Trophoblast cell (in vitro differentiated cells and primary cell): ENCODE data around the gene PTPRN2.

Experiments
- DNase-seq, 2 donors: peaks; one replicate each; pipeline ENCODE4 v3.0.0-alpha.2; 2016
- H2AFZ ChIP-seq: 2 replicates; pipeline ENCODE4 v1.6.1; 2013; ENCODE audit warnings: low read length, moderate library complexity, mild to moderate bottlenecking; ENCODE audit not compliant: insufficient read depth, poor library complexity
- H2AK5ac ChIP-seq: 2 replicates; pipeline ENCODE4 v1.6.1; 2013; ENCODE audit warnings: mild to moderate bottlenecking, low read length
- H2BK120ac ChIP-seq: 2 replicates; pipeline ENCODE4 v1.6.1; 2013; ENCODE audit warnings: low read length, mild to moderate bottlenecking, moderate library complexity; ENCODE audit not compliant: insufficient read depth, poor library complexity
- H2BK12ac ChIP-seq: 2 replicates; pipeline ENCODE4 v1.6.1; 2013; ENCODE audit warnings: mild to moderate bottlenecking, low read length, moderate library complexity
- H2BK5ac ChIP-seq: 2 replicates; pipeline ENCODE4 v1.6.1; 2013; ENCODE audit warnings: low read length, low read depth, moderate library complexity, mild to moderate bottlenecking; ENCODE audit not compliant: poor library complexity
- H3K14ac ChIP-seq: 2 replicates; pipeline ENCODE4 v1.6.1; 2013; ENCODE audit warnings: mild to moderate bottlenecking, low read length
- H3K18ac ChIP-seq: 2 replicates; pipeline ENCODE4 v1.6.1; 2013; ENCODE audit warnings: mild to moderate bottlenecking, low read length
- H3K23ac ChIP-seq: 2 replicates; pipeline ENCODE4 v1.6.1; 2013; ENCODE audit warnings: low read length
- H3K27ac ChIP-seq: 2 replicates; pipeline ENCODE4 v1.5.1; 2013; ENCODE audit warnings: low read depth, mild to moderate bottlenecking, inconsistent platforms, low read length, moderate library complexity
- H3K27me3 ChIP-seq: 2 replicates; pipeline ENCODE4 v1.6.1; 2013; ENCODE audit warnings: inconsistent platforms, mild to moderate bottlenecking, low read length, moderate library complexity; ENCODE audit not compliant: insufficient read depth
- H3K36me3 ChIP-seq, 2 experiments: 1 replicate in 1 of 2; 2 replicates in 1 of 2; pipeline ENCODE4 v1.6.1; 2013; ENCODE audit warnings: low read length in 2 of 2, mild to moderate bottlenecking in 2 of 2, moderate library complexity in 1 of 2; ENCODE audit not compliant: insufficient read depth in 2 of 2, control insufficient read depth in 1 of 2
- H3K4ac ChIP-seq: 2 replicates; pipeline ENCODE4 v1.6.1; 2013; ENCODE audit warnings: low read depth, mild to moderate bottlenecking, low read length, moderate library complexity
- H3K4me1 ChIP-seq, 2 experiments: 1 replicate in 1 of 2; 2 replicates in 1 of 2; pipeline ENCODE4 v1.6.1; 2013; ENCODE audit warnings: low read length in 2 of 2, mild to moderate bottlenecking in 2 of 2, moderate library complexity in 1 of 2; ENCODE audit not compliant: insufficient read depth in 2 of 2, control insufficient read depth in 1 of 2
- H3K4me2 ChIP-seq: 2 replicates; pipeline ENCODE4 v1.6.1; 2013; ENCODE audit warnings: inconsistent platforms, mild to moderate bottlenecking, low read length, moderate library complexity
- H3K4me3 ChIP-seq: 2 replicates; pipeline ENCODE4 v1.5.1; 2013; ENCODE audit warnings: mild to moderate bottlenecking, low read depth, low read length, inconsistent platforms
- H3K79me1 ChIP-seq: one replicate; pipeline ENCODE4 v1.6.1; 2013; ENCODE audit warnings: low read length
- H3K79me2 ChIP-seq: 2 replicates; pipeline ENCODE4 v1.6.1; 2013; ENCODE audit warnings: low read length, mild to moderate bottlenecking; ENCODE audit not compliant: control insufficient read depth, insufficient read depth, poor library complexity
- H3K9ac ChIP-seq: 2 replicates; pipeline ENCODE4 v1.6.1; 2013; ENCODE audit warnings: mild to moderate bottlenecking, low read length
- H3K9me3 ChIP-seq: 2 replicates; pipeline ENCODE4 v1.6.1; 2013; ENCODE audit warnings: low read depth, mild to moderate bottlenecking, control low read depth, inconsistent platforms, low read length; ENCODE audit not compliant: insufficient read depth
- H4K12ac ChIP-seq: 2 replicates; pipeline ENCODE4 v1.6.1; 2013; ENCODE audit warnings: low read depth, mild to moderate bottlenecking, low read length, moderate library complexity
- H4K8ac ChIP-seq: 2 replicates; pipeline ENCODE4 v1.6.1; 2013; ENCODE audit warnings: low read depth, mild to moderate bottlenecking, low read length, moderate library complexity
- H4K91ac ChIP-seq: one replicate; pipeline ENCODE4 v1.6.1; 2013; ENCODE audit warnings: low read depth, mild to moderate bottlenecking, low read length, moderate library complexity
- WGBS: extraction: QIAGEN DNeasy Blood & Tissue Kit; methylation state at CpG from one replicate; pipeline ENCODE4 v1.1.7; 2013; ENCODE audit warnings: missing lambda C conversion rate; ENCODE audit not compliant: insufficient read length, insufficient coverage; ENCODE audit errors: extremely low coverage; 5-methylcytosine and 5-hydroxymethylcytosine counted together

Gene PTPRN2

GRCh38 chr7:157638563-157638962, 949.1 kb downstream of the PTPRN2 start:
- H2BK12ac ChIP-seq = no peak overlapping the region
- H4K8ac ChIP-seq = no peak overlapping the region
- H2BK120ac ChIP-seq = no peak overlapping the region
- H3K79me2 ChIP-seq = no peaks in the 10 kb centered on the region
- no peak overlapping the region for H3K9ac ChIP-seq
- no peak overlapping the region for H3K4ac ChIP-seq
- no peak for DNase-seq
- no peak overlapping the region for H3K4me3 ChIP-seq
- no CpG with 5 or more reads among the region's 8 CpGs for WGBS
- H3K9me3 ChIP-seq = peaks cover 21% of the 10 kb centered on the region
- no peak overlapping the region for H2BK5ac ChIP-seq
- H3K27ac ChIP-seq = no peak overlapping the region
- no peaks in the 10 kb centered on the region for H3K79me1 ChIP-seq
- no peaks in the 10 kb centered on the region for H3K4me1 ChIP-seq
- H3K36me3 ChIP-seq = no peaks in the 10 kb centered on the region
- H3K27me3 ChIP-seq = no peaks in the 10 kb centered on the region
- H3K18ac ChIP-seq = no peak overlapping the region
- H4K91ac ChIP-seq = no peak overlapping the region
- H3K23ac ChIP-seq = no peak overlapping the region
- no peak overlapping the region for H4K12ac ChIP-seq
- H2AFZ ChIP-seq = no peak overlapping the region
- no peak overlapping the region for H3K14ac ChIP-seq
- H3K4me2 ChIP-seq = no peak overlapping the region
- H2AK5ac ChIP-seq = no peak overlapping the region

GRCh38 chr7:157637216-157637949, 950.2 kb downstream of the PTPRN2 start:
- no peak overlapping the region for H2AFZ ChIP-seq
- H3K27ac ChIP-seq = no peak overlapping the region
- H2BK12ac ChIP-seq = no peak overlapping the region
- H3K79me1 ChIP-seq = no peaks in the 10 kb centered on the region
- WGBS = no CpG with 5 or more reads among the region's 15 CpGs
- H3K36me3 ChIP-seq = no peaks in the 10 kb centered on the region
- no peak overlapping the region for H3K9ac ChIP-seq
- no peak overlapping the region for H3K23ac ChIP-seq
- H3K27me3 ChIP-seq = no peaks in the 10 kb centered on the region
- H3K14ac ChIP-seq = no peak overlapping the region
- peaks cover 20% of the 10 kb centered on the region for H3K9me3 ChIP-seq
- H3K4me1 ChIP-seq = no peaks in the 10 kb centered on the region
- H3K4ac ChIP-seq = no peak overlapping the region
- no peak overlapping the region for H2AK5ac ChIP-seq
- no peak overlapping the region for H2BK120ac ChIP-seq
- H3K4me3 ChIP-seq = no peak overlapping the region
- no peak overlapping the region for H4K8ac ChIP-seq
- H4K91ac ChIP-seq = no peak overlapping the region
- no peaks in the 10 kb centered on the region for H3K79me2 ChIP-seq
- H3K18ac ChIP-seq = no peak overlapping the region
- H2BK5ac ChIP-seq = no peak overlapping the region
- DNase-seq = no peak
- no peak overlapping the region for H4K12ac ChIP-seq
- no peak overlapping the region for H3K4me2 ChIP-seq

DNA sequence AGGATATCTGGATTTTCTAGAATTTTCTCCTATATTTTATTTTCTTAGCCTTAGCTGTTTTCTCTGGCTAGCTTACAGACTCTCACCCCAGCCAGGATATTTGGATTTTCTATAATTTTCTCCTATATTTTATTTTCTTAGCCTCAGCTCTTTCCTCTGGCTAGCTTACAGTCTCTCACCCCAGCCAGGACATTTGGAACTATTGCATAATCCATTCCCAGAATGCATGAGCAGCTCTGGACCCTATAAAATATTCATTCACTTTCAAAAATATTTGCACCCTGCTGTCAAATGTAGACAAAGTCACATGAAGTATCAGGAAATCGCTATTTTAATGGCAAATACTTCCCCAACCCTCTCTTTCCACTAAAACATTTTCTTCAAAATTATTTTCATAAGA, 952.0 kb downstream of the PTPRN2 start:
- no peaks in the 10 kb centered on the region for H3K79me2 ChIP-seq
- no peak overlapping the region for H3K14ac ChIP-seq
- no peak overlapping the region for H3K18ac ChIP-seq
- no peak overlapping the region for H2BK12ac ChIP-seq
- H3K4me3 ChIP-seq = no peak overlapping the region
- peaks cover 14% of the 10 kb centered on the region for H3K9me3 ChIP-seq
- no peak overlapping the region for H4K91ac ChIP-seq
- H3K79me1 ChIP-seq = no peaks in the 10 kb centered on the region
- no peaks in the 10 kb centered on the region for H3K4me1 ChIP-seq
- H2AFZ ChIP-seq = no peak overlapping the region
- no CpG with 5 or more reads among the region's 1 CpG for WGBS
- H3K27ac ChIP-seq = no peak overlapping the region
- no peaks in the 10 kb centered on the region for H3K27me3 ChIP-seq
- H2AK5ac ChIP-seq = no peak overlapping the region
- no peak overlapping the region for H4K8ac ChIP-seq
- no peak overlapping the region for H2BK5ac ChIP-seq
- H3K36me3 ChIP-seq = no peaks in the 10 kb centered on the region
- no peak overlapping the region for H3K4me2 ChIP-seq
- no peak overlapping the region for H4K12ac ChIP-seq
- H3K9ac ChIP-seq = no peak overlapping the region
- no peak overlapping the region for H2BK120ac ChIP-seq
- no peak overlapping the region for H3K4ac ChIP-seq
- no peak overlapping the region for H3K23ac ChIP-seq
- no peak for DNase-seq

- no peak overlapping the region for H2AK5ac ChIP-seq
- H2BK5ac ChIP-seq = no peak overlapping the region
- H4K12ac ChIP-seq = no peak overlapping the region
- DNase-seq = no peak
- H3K4me3 ChIP-seq = no peak overlapping the region
- WGBS = no CpG with 5 or more reads among the region's 6 CpGs
- H3K4ac ChIP-seq = no peak overlapping the region
- H3K79me2 ChIP-seq = no peaks in the 10 kb centered on the region
- no peak overlapping the region for H2AFZ ChIP-seq
- no peak overlapping the region for H4K8ac ChIP-seq
- no peak overlapping the region for H2BK120ac ChIP-seq
- H4K91ac ChIP-seq = no peak overlapping the region
- no peak overlapping the region for H3K18ac ChIP-seq
- no peaks in the 10 kb centered on the region for H3K79me1 ChIP-seq
- H3K27me3 ChIP-seq = no peaks in the 10 kb centered on the region
- no peak overlapping the region for H3K4me2 ChIP-seq
- no peak overlapping the region for H3K27ac ChIP-seq
- H3K14ac ChIP-seq = no peak overlapping the region
- H3K4me1 ChIP-seq = no peaks in the 10 kb centered on the region
- H3K9ac ChIP-seq = no peak overlapping the region
- H3K23ac ChIP-seq = no peak overlapping the region
- H2BK12ac ChIP-seq = no peak overlapping the region
- peaks cover 14% of the 10 kb centered on the region for H3K9me3 ChIP-seq
- H3K36me3 ChIP-seq = no peaks in the 10 kb centered on the region
Observed at GRCh38 chr7:157635148-157635500, 952.5 kb downstream of the PTPRN2 start.
